GM18505 (cell line): Measurements from ENCODE around the gene GMPR2.

Experiments
- ATAC-seq: cut with Tn5 transposase; IDR thresholded peaks from one replicate; pipeline ENCODE4 v1.9.1; 2021; ENCODE audit not compliant: unreplicated experiment
- POLR2A ChIP-seq: IDR thresholded peaks from 4 replicates; pipeline ENCODE4 v1.6.1; 2011; ENCODE audit warnings: borderline replicate concordance; ENCODE audit not compliant: insufficient read depth, insufficient read length; ENCODE audit errors: extremely low read depth

The GMPR2 gene

DNA sequence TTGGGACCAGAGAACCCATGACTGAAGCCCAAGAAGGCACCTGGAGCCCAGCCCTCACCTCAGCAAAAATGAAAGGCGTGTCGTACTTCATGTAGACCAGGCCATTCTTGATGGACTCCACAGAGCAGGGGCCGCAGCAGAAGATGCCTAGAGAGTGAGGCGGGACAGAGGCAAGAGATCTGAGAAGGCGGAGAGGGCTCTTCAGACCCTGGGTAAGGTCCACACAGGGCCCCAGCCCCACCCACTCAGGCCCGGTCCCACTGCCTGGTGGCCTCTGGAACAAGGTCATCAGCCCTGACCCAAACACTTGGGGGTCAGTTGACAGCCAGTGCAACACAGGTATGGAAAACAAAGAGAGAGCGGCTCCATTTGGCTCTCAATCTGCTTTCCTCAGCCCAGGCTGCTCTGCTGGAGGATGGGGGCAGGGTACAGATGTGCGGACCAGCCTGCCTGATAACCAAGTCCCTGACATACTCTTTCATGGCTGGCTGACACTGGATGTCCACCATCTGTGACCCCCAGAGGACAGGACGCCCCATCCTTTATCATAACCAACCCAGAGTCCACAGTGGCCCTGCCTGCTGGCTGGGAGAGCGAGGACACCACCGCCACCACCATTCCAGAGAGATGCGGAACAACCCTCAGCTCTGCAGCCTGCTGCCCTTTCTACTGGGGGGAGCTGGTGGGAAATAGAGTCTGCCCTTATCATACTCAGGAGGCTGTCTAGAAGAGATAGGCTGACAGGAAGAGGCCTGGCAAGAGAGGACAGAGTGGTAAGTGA lies 23.4 kb downstream of the GMPR2 start:
- no peak for ATAC-seq
- TF ChIP-seq POLR2A: no peak

DNA sequence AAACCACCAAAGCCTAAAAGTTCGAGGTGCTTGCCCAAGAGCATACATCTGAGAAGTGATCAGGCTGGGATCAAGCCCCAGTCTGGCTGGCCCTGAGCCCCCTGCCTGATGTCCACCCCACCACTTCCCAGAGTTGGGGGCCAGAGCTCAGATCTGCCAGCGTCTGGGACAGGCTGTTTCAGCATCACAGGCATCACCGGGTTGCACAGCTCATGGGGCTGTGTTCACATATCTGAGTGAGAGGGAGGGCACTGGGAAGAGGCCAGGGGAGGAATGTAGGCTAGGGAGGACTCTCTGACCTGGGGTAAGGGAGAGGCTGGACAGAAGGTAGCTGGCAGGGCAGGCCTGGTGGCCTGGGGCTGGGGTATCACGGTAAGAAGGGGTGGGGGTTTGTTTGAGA lies 24.2 kb downstream of the GMPR2 start:
- TF ChIP-seq POLR2A: no peak
- ATAC-seq: no peak

DNA sequence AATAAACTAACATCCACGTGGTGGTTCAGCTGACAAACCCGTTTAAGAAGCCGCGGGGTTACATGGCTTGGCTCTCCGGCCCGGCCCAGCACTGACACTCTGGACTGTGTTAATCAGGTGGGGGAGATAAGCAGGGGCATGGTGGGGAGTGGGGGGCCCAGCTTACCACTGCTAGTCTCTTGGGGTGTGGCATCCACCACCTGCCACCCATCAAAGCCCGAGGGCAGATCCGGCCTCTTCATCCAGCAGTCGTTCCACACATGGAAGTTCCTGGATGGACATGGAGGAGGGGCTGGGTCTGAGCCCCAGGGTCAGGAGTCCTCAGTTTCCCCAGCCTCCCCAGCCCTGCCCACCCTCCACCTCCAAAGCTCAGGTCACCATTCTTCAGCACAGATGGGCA lies 25.4 kb downstream of the GMPR2 start:
- ATAC-seq: no peak
- no peak for TF ChIP-seq POLR2A

DNA sequence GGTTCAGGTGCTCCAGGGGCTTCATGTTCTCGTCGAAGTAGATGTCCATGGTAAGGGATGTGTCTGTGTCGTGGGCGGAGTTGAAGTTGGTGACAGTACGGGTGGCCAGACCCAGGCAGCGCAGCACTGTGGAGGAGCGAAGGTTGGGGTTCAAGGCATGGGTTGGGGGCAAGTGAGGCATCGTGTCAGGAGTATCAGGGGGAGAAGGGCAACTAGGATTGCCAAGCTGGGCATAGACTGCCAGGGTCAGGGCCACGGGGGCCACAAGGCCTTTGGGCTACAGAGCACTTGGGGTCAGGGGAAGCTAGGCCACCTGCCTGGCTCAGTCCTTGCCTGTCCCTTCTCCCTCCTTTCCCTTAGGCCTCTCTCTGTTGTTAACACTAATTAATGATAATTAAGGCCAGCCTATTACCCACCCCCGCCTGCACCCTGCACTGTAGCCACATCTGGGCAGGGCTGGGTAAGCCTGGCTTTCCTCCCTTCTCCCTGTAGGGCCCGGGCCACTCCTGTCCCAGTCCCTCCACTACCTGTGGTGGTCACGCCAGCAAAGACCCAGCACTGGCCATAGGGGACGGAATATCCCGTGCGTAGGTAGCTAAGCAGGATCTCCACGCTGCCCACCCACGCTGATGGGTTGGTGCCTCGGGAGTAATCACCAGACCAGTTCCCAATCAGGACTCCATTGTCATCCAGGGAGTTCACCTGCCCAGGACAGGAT lies 26.0 kb downstream of the GMPR2 start:
- no peak for ATAC-seq
- no peak for TF ChIP-seq POLR2A

DNA sequence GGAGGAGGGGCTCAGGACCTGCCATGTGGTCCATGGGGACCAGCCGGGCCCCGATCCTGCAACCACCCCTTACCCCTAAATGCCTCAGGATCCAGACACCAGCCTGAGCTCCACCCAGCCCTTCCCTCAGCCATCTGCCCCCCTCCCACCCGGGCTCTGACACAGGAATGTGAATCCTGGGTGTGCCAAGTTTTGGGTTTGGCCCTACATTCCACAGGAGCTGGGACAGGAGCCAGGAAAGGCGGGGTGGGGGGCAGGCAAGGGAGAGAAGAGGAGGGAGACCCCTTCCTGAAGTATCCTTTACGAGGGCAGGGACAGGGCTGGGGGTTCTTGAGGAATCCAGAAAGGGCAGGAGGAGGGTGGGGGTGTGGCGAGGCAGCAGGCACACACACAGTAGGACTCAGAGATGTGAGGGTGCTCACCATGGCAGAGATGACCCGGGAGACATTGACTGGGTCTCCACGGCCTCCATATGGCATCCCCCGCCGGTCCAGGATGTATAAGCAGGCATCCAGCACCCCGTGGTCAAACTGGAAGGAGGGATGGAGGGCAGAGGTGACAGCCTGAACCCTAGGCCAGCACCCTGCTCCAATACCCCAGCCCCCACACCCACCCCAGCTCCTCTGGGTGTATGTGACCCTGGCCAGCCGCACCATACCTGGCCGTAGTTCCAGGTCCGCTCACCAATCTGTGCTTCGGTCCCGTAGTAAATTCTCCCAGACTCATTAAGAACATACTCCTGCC lies 26.7 kb downstream of the GMPR2 start:
- ATAC-seq: no peak
- no peak for TF ChIP-seq POLR2A

DNA sequence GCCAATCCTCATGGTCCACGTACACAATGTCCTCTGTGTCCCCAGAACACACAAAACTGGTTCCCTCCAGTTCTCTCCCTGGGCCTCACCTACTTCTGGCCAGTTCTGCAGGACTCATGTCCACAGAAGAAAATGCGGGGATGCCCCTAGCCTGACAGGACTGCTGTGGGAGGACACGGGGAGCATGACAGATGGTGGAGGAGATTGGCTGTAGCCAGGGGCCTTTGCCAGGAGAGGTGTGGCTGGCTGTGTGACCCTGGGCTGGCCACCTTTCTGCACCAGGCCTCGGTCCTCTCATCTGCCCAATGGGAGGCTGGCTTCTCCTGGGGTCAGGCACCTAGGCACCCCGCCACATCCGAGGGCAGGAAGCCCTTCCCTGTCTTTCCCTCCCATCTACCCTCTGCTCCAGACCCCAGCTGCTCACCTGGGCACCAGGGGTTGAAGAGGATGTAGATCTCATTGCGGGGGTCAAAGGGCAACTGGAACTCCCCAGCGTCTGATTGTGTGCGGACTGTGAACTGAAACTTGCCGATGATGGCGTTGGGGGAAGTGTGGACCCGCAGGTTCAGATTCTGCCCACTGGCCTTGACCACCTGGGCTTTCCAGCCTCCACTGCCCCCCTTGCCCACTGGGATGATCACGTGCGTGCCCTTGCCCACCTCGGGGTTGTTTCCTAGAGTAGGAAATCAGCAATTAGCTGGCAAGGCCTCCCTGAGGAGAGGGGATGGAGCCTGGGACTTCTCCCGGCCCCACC lies 27.5 kb downstream of the GMPR2 start:
- TF ChIP-seq POLR2A: no peak
- ATAC-seq: no peak

DNA sequence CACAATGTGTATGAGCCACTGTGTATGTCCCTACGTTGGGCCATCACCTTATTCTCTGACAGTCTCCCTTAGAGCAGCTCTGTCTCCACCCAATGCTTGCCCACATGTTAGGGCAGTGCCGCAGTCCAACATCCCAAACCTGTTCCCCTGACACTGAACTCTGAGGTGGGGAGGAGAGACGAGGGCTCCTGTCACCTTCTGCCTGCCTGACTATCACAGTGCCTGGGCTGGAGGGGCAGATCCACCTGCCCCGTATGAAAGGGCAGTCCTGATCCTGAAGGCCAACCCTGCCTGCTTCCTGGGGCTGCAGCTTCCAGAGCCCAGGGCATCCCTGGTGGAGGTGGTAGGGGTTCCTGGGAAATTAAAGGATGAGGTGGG lies 28.0 kb downstream of the GMPR2 start:
- no peak for ATAC-seq
- TF ChIP-seq POLR2A: no peak

DNA sequence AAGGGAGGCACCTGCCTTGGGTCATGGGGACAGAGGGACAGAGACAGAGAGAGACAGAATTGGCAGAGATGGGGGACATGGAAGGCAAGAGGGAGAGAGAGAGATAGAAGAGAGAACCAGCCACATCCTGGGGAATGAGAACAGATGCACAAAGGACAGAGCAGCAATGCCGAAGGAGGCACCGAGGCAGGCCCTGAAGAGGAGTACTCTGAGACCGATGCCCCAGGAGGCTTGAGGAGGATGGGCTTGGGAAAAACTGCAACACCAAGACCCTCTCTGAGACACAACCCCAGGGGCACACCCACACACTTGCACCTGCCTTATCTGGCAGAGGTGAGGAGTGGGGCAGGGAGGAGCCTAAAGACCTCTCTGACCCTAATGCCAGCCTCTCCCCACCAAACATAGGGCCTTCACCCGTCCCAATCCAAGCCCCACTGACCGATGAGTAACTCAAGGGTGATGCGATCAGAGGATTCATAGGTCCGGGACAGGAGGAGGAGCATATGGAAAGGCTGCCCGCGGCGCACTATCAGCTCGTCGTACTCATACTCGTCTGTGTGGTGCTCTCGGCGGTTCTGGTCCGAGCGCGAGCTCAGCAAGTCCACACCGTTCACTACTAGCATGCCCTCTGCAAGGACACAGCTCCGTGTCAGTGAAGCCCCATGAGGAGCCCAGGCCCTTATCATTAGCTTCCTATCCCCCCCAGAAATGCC lies 28.7 kb downstream of the GMPR2 start:
- ATAC-seq: no peak
- no peak for TF ChIP-seq POLR2A

DNA sequence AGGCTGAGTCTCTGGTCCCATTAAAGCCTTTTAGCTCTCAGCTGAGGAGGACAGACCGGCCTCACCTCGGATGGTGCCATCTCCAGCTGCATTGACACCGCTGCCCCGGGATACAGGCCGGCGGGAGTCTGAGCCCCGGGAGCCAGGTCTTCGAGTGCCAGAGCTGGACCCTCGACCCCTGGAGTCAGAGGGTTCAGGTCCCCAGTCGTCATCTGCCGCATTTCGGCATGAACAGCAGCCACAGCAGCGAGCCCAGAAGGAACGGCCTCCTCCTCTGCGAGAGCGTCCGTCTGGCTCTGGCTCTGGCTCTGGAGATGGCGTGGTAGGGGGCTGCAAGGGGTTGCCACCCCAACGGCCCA lies 29.2 kb downstream of the GMPR2 start:
- TF ChIP-seq POLR2A: no peak
- no peak for ATAC-seq

DNA sequence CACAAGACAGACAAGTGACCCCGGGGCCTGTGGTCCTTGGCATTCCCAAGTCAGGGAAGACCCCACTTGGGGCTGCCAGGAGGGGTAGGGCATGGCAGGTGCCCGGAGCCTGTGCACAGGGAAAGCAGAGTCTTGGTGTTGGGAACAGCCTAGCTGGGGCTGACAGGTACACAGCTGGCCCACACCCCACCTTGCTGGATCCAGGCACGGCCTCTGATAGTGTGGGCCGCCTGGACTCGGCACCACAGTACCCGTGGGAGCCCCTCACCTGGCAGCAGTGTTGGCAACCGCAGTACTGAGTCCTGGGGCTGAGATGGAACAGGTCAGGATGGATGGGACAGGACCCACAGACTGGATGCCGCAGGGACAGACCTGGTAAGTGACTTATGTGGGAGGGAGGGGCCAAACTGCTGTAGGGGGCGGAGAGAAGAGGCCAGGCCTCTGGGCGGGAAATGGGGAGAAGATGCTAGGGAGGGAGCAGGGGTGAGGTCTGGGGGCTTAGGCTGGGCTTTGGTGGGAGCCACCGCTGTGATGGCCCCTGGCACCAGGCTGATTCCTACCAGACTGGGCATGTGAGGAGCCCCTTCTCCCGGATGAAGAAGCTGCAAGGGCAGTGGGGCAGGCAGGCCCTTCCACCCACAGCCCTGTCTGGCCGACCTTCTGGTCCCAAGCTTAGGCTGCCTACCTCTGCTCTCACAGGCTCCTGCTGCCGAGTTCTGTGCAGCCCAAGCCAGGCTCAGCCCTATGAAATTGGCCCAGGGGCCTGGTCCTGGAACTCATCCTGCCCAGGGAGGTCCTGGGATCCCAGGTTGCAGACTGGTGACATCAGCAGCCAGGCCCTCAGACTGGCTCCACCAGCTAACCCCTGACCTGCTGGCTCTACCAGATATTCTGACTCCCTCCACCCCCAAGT lies 30.3 kb downstream of the GMPR2 start, which contains the start of gene TGM1:
TSS of gene TGM1 (minus strand) at position 357 of the 913 bp plus-strand sequence. CDS start 825 bp downstream, outside the sequence.
- TF ChIP-seq POLR2A: no peak
- no peak for ATAC-seq

DNA sequence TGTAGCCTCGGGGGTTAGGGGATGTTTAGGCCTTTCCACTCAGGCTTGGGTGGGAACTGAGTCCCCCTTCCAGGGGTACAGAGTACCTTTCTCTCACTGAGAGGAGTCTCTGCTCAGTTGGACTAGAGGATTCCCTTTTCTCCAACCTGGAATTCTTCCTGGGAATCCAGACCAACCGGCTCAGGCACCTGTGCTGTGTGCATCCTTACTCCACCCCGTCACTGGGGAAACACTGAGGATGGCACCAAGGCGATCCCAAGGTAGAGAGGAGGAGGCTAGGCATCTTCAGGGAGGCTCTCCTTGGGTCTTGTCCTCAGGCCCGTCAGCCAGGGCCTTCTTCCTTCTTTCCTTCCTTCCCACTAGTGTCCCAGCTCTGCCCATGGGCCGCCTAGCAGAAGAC lies 31.1 kb downstream of the GMPR2 start:
- no peak for TF ChIP-seq POLR2A
- ATAC-seq: no peak
